HepG2 (cell line): Measurements from ENCODE around the gene PYGO2. TPM values are rescaled to one million over a fixed set of nuclear protein-coding genes. Genes with fewer than 3 reads are reported as not detected.

Experiments
- ATF1 ChIP-seq: IDR thresholded peaks from 2 replicates; pipeline ENCODE4 v1.6.1; 2016; ENCODE audit warnings: mild to moderate bottlenecking, control low read depth
- CBFB ChIP-seq: sonication (generic); formaldehyde crosslinking; IDR thresholded peaks from 2 replicates; pipeline ENCODE4 v1.4.0; 2020; ENCODE audit warnings: missing genetic modification reagents
- ELF4 ChIP-seq: sonication (generic); formaldehyde crosslinking; IDR thresholded peaks from 2 replicates; pipeline ENCODE4 v1.5.0; 2020; ENCODE audit warnings: missing genetic modification reagents, mild to moderate bottlenecking, moderate library complexity, borderline replicate concordance
- MAX ChIP-seq: IDR thresholded peaks from 2 replicates; pipeline ENCODE4 v1.6.1; 2012; ENCODE audit warnings: inconsistent platforms
- RELA ChIP-seq: sonication (generic); formaldehyde crosslinking; IDR thresholded peaks from 2 replicates; pipeline ENCODE4 v1.4.0; 2020; ENCODE audit warnings: missing genetic modification reagents
- SAP130 ChIP-seq: IDR thresholded peaks from 2 replicates; pipeline ENCODE4 v1.6.1; 2016; ENCODE audit warnings: low read depth
- ZBTB10 ChIP-seq: sonication (generic); formaldehyde crosslinking; IDR thresholded peaks from 2 replicates; pipeline ENCODE4 v1.4.0; 2020; ENCODE audit warnings: missing genetic modification reagents, borderline replicate concordance
- ZFX ChIP-seq: sonication (generic); formaldehyde crosslinking; IDR thresholded peaks from 2 replicates; pipeline ENCODE4 v1.4.0; 2020; ENCODE audit warnings: mild to moderate bottlenecking, low read depth, missing genetic modification reagents, moderate library complexity
- ZNF572 ChIP-seq: sonication (generic); formaldehyde crosslinking; IDR thresholded peaks from 2 replicates; pipeline ENCODE4 v1.5.1; 2020; ENCODE audit warnings: mild to moderate bottlenecking, missing genetic modification reagents
- ZNF646 ChIP-seq: sonication (generic); formaldehyde crosslinking; IDR thresholded peaks from 2 replicates; pipeline ENCODE4 v1.9.0; 2021; ENCODE audit warnings: mild to moderate bottlenecking, missing genetic modification reagents
- polyA plus RNA-seq, 8 experiments: library from polyadenylated mRNA; depleted of rRNA in 3 of 8; stranded (reverse) in 7 of 8; unstranded in 1 of 8; fragments of >200 nt; fragmentation: Illumina TruSeq in 4 of 8; extraction: Trizol in 4 of 8; gene quantifications; 2 replicates each; pipeline versions ENCODE4 v1.2.1 to v1.2.3, GENCODE V29; 2011 to 2016; ENCODE audit warnings: low read depth in 4 of 8, missing spikeins in 1 of 8, mixed read lengths in 1 of 8; ENCODE audit not compliant: insufficient read depth in 1 of 8
- total RNA-seq, 5 experiments: library from RNA; depleted of rRNA; stranded (reverse); fragments of >200 nt; fragmentation: Illumina TruSeq; extraction: Trizol; gene quantifications; 2 replicates each; pipeline ENCODE4 v1.2.3, GENCODE V29; 2016; ENCODE audit warnings: low read depth in 1 of 5
- TF ChIP-seq, protein P1 (sequence below): IDR thresholded peaks from 2 replicates; pipeline ENCODE4 v1.6.1; 2012; ENCODE audit warnings: low read length, improper control_type of control experiment
- TF ChIP-seq, protein P2 (sequence below): fragments of 450-650 bp; IDR thresholded peaks from 2 replicates; pipeline ENCODE4 v1.6.1; 2017; ENCODE audit warnings: mild to moderate bottlenecking

The PYGO2 gene
- total and polyA plus RNA-seq, 2 of the 13 experiments (the other 11 are each of a cell fraction or from before 2014, with no cell fraction given), result 20.3 to 21.8 TPM

DNA sequence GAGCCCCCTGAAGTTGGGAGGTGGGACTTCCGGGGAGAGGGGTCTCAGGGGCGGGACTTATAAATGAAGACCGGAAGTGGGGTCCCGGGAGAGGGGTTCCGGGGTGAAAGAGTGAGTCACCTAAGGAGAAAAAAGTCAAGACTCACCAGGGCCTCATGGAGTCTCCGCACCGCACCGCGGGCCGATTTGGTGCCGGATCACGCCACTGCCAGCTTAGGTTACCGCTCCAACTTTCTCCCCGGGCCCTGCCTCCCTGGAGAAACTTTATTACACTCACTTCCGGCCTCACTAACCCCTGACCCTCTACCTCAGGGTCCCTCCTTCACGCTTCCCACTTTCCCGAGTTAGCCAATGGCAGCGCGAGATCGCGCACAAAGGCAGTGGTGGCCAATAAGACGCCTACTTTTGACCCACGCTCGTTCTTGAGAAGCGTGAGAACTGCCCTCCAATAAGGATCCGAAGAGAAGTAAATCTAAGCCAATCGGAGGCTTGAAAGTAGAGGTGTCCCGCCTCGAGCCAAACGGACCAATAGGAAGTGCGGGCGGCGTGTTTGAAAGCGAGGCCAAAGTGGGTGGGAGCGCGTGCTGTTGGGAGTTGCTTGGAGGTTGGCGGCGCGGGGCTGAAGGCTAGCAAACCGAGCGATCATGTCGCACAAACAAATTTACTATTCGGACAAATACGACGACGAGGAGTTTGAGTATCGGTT, 12.7 kb upstream of the PYGO2 start, which contains the start of gene CKS1B (continued):
- TF ChIP-seq, protein P1, sequence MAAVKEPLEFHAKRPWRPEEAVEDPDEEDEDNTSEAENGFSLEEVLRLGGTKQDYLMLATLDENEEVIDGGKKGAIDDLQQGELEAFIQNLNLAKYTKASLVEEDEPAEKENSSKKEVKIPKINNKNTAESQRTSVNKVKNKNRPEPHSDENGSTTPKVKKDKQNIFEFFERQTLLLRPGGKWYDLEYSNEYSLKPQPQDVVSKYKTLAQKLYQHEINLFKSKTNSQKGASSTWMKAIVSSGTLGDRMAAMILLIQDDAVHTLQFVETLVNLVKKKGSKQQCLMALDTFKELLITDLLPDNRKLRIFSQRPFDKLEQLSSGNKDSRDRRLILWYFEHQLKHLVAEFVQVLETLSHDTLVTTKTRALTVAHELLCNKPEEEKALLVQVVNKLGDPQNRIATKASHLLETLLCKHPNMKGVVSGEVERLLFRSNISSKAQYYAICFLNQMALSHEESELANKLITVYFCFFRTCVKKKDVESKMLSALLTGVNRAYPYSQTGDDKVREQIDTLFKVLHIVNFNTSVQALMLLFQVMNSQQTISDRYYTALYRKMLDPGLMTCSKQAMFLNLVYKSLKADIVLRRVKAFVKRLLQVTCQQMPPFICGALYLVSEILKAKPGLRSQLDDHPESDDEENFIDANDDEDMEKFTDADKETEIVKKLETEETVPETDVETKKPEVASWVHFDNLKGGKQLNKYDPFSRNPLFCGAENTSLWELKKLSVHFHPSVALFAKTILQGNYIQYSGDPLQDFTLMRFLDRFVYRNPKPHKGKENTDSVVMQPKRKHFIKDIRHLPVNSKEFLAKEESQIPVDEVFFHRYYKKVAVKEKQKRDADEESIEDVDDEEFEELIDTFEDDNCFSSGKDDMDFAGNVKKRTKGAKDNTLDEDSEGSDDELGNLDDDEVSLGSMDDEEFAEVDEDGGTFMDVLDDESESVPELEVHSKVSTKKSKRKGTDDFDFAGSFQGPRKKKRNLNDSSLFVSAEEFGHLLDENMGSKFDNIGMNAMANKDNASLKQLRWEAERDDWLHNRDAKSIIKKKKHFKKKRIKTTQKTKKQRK, result peak; percentile 65
- TF ChIP-seq MAX (peak; percentile 99), ZNF646 (no peak), ZFX (peak; percentile 52), ZNF572 (CRISPR knock-in tag) (no peak), ZBTB10 (CRISPR knock-in tag) (peak; percentile 99; the same call in 1 of the 2 replicates), RELA (CRISPR knock-in tag) (no peak), SAP130 (peak; percentile 100), ATF1 (CRISPR knock-in tag) (peak; percentile 87), ELF4 (CRISPR knock-in tag) (peak; percentile 69), CBFB (CRISPR knock-in tag) (0 out of 2 replicates have a peak, but pooled peaks have one; percentile 57)
- TF ChIP-seq, protein P2, sequence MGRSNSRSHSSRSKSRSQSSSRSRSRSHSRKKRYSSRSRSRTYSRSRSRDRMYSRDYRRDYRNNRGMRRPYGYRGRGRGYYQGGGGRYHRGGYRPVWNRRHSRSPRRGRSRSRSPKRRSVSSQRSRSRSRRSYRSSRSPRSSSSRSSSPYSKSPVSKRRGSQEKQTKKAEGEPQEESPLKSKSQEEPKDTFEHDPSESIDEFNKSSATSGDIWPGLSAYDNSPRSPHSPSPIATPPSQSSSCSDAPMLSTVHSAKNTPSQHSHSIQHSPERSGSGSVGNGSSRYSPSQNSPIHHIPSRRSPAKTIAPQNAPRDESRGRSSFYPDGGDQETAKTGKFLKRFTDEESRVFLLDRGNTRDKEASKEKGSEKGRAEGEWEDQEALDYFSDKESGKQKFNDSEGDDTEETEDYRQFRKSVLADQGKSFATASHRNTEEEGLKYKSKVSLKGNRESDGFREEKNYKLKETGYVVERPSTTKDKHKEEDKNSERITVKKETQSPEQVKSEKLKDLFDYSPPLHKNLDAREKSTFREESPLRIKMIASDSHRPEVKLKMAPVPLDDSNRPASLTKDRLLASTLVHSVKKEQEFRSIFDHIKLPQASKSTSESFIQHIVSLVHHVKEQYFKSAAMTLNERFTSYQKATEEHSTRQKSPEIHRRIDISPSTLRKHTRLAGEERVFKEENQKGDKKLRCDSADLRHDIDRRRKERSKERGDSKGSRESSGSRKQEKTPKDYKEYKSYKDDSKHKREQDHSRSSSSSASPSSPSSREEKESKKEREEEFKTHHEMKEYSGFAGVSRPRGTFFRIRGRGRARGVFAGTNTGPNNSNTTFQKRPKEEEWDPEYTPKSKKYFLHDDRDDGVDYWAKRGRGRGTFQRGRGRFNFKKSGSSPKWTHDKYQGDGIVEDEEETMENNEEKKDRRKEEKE, result no peak
